B cell (primary cell): Measurements from ENCODE around the gene ATG7. TPM values are rescaled to one million over a fixed set of nuclear protein-coding genes. Genes with fewer than 3 reads are reported as not detected.

Experiments used
- ATAC-seq: fragments of 200-7000 bp; cut with Tn5 transposase; one replicate; pipeline ENCODE4 v1.10.0; 2021; ENCODE audit warnings: low read depth, mild to moderate bottlenecking, moderate number of reproducible peaks, moderate library complexity
- CTCF ChIA-PET: fragments of 350-600 bp; sonication (Branson Sonifier 250); formaldehyde crosslinking; loops from one replicate; lab custom pipeline; 2021; ENCODE audit warnings: antibody characterized with exemption, inconsistent platforms; lab: Charles Lee
- POLR2A ChIA-PET: fragments of 350-600 bp; sonication (Branson Sonifier 250); formaldehyde crosslinking; loops from one replicate; lab custom pipeline; 2021; ENCODE audit warnings: antibody characterized with exemption; lab: Charles Lee
- DNase-seq: peaks from one replicate; pipeline ENCODE4 v3.0.0; 2013
- H2AFZ ChIP-seq: 2 replicates; pipeline ENCODE4 v1.6.1; 2012; ENCODE audit warnings: mild to moderate bottlenecking, low read depth, low read length; ENCODE audit not compliant: insufficient read depth, poor library complexity, severe bottlenecking
- H3K27ac ChIP-seq, 2 donors: 1 replicate in 1 of 2; 2 replicates in 1 of 2; pipeline ENCODE4 v1.5.1; 2012 to 2013; ENCODE audit warnings: low read length in 2 of 2, mild to moderate bottlenecking in 2 of 2, moderate library complexity in 1 of 2
- H3K27me3 ChIP-seq, 4 experiments: fragments of 200-600 bp in 1 of 4; sonication (generic) in 1 of 4; replicated peaks in 1 of 4; 1 replicate in 2 of 4; 2 replicates in 2 of 4; pipeline versions ENCODE4 v1.6.1 to v1.7.0; 2013 to 2016; ENCODE audit warnings: low read length in 3 of 4, mild to moderate bottlenecking in 2 of 4, mixed read lengths in 1 of 4, moderate library complexity in 1 of 4; ENCODE audit not compliant: insufficient read depth in 4 of 4, control insufficient read depth in 3 of 4; ENCODE audit errors: control extremely low read depth in 1 of 4
- H3K36me3 ChIP-seq, 2 experiments: replicated peaks in 1 of 2; 1 replicate in 1 of 2; 2 replicates in 1 of 2; pipeline versions ENCODE4 v1.6.1 to v1.7.1; 2013; ENCODE audit warnings: low read length in 1 of 2; ENCODE audit not compliant: insufficient read depth in 2 of 2, control insufficient read depth in 1 of 2; ENCODE audit errors: control extremely low read depth in 1 of 2, extremely low read depth in 1 of 2
- H3K4me1 ChIP-seq, 2 donors: fragments of 200-600 bp in 1 of 2; sonication (generic) in 1 of 2; 1 replicate in 1 of 2; 2 replicates in 1 of 2; pipeline versions ENCODE4 v1.5.1 to v1.6.1; 2013 to 2017; ENCODE audit warnings: low read length in 2 of 2; ENCODE audit not compliant: control insufficient read depth in 2 of 2, insufficient read depth in 2 of 2
- H3K4me2 ChIP-seq: replicated peaks from 2 replicates; pipeline ENCODE3; 2012; ENCODE audit warnings: mild to moderate bottlenecking, low read depth, low read length; ENCODE audit not compliant: poor library complexity, severe bottlenecking
- H3K4me3 ChIP-seq, 5 experiments: fragments of 200-600 bp in 1 of 5; sonication (generic) in 1 of 5; 1 replicate in 3 of 5; 2 replicates in 2 of 5; pipeline versions ENCODE4 v1.5.1 to v1.7.0; 2011 to 2016; ENCODE audit warnings: low read length in 4 of 5, mild to moderate bottlenecking in 4 of 5, low read depth in 2 of 5, control low read depth in 1 of 5, moderate library complexity in 1 of 5; ENCODE audit not compliant: insufficient read depth in 1 of 5; ENCODE audit errors: control extremely low read depth in 1 of 5, extremely low read depth in 1 of 5
- H3K79me2 ChIP-seq: fragments of 200-600 bp; sonication (generic); one replicate; pipeline ENCODE4 v1.6.0; 2016; ENCODE audit warnings: low read length; ENCODE audit not compliant: control insufficient read depth, insufficient read depth
- H3K9ac ChIP-seq: fragments of 200-600 bp; sonication (generic); 2 replicates; pipeline ENCODE4 v1.6.1; 2017; ENCODE audit warnings: mild to moderate bottlenecking, low read length, moderate library complexity
- H3K9me3 ChIP-seq, 3 donors: one replicate each; pipeline versions ENCODE4 v1.6.1 to v1.7.1; 2013; ENCODE audit warnings: low read length in 2 of 3; ENCODE audit not compliant: control insufficient read depth in 2 of 3, insufficient read depth in 1 of 3; ENCODE audit errors: control extremely low read depth in 1 of 3
- H4K20me1 ChIP-seq: 2 replicates; pipeline ENCODE4 v1.6.0; 2012; ENCODE audit warnings: mild to moderate bottlenecking, low read length; ENCODE audit not compliant: insufficient read depth, control insufficient read depth, poor library complexity, severe bottlenecking
- H3K27ac Mint-ChIP-seq: one replicate; pipeline ENCODE4 v1.8.0; 2021; ENCODE audit warnings: mixed read lengths
- H3K27me3 Mint-ChIP-seq: one replicate; pipeline ENCODE4 v1.8.0; 2021; ENCODE audit warnings: mixed read lengths
- H3K4me1 Mint-ChIP-seq: one replicate; pipeline ENCODE4 v1.8.0; 2021; ENCODE audit warnings: mixed read lengths
- H3K4me3 Mint-ChIP-seq: one replicate; pipeline ENCODE4 v1.8.0; 2021; ENCODE audit warnings: mixed read lengths
- H3K9me3 Mint-ChIP-seq: one replicate; pipeline ENCODE4 v1.8.0; 2022; ENCODE audit warnings: mixed read lengths; ENCODE audit not compliant: insufficient read depth
- EZH2 ChIP-seq: IDR thresholded peaks from 2 replicates; pipeline ENCODE4 v1.6.1; 2012; ENCODE audit warnings: borderline replicate concordance, low read depth, mild to moderate bottlenecking, moderate library complexity, low read length; ENCODE audit not compliant: insufficient read depth, poor library complexity, severe bottlenecking
- WGBS: methylation state at CpG from one replicate; pipeline ENCODE4 v1.1.5; 2013; ENCODE audit warnings: missing lambda C conversion rate; ENCODE audit not compliant: insufficient coverage; 5-methylcytosine and 5-hydroxymethylcytosine counted together
- intact Hi-C: fragments of 100-400 bp; cut with micrococcal nuclease; formaldehyde crosslinking; loops from one replicate; pipeline ENCODE4 v1.10.0; 2022
- polyA plus RNA-seq: library from polyadenylated mRNA; depleted of rRNA; stranded (reverse); fragments of >200 nt; gene quantifications from 2 replicates; pipeline ENCODE4 v1.2.3, GENCODE V29; 2012
- total RNA-seq, 2 donors: library from RNA; stranded (reverse); fragments of 120-200 nt in 1 of 2; gene quantifications; 1 replicate in 1 of 2; 2 replicates in 1 of 2; pipeline versions ENCODE4 v1.2.3 to v1.2.4, GENCODE V29; 2013 to 2022
- TF ChIP-seq, protein P1 (sequence below): fragments of 200-600 bp; IDR thresholded peaks from one replicate; pipeline ENCODE4 v1.8.0; 2022; ENCODE audit warnings: antibody characterized with exemption, mild to moderate bottlenecking

The ATG7 gene
- total and polyA plus RNA-seq, 2 donors (not counting 1 experiment from before 2014, with no cell fraction given), result 13.9 to 66.4 TPM

DNA sequence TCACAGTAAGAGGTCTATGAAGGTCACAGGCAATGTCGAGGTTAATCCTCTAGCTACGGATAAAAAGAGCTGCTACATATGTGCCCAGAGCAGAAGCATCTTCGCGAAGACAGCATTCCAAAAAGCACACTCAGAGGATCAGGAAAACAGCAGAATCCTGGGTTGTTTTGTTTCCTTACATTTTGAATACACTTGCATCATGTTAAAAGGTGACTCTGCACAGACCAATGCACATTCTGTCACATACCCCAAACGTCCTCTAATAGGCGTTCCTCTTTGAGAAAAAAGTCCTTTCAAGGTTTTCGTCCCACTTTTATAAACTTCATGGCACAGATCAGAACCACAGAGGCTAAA lies 318.8 kb downstream of the ATG7 start:
- Histone ChIP-seq H3K9me3 (no peaks in the 10 kb centered on the region), H3K4me2 (no peak overlapping the region), H3K9ac (no peak overlapping the region), H3K4me3 (no peak overlapping the region), H3K27ac (no peak overlapping the region), H4K20me1 (peaks cover 54% of the 10 kb centered on the region), H2AFZ (no peak overlapping the region), H3K36me3 (peaks cover 0 to 10% of the 10 kb centered on the region in 2 experiments), H3K27me3 (no peaks in the 10 kb centered on the region), H3K79me2 (peaks cover 90% of the 10 kb centered on the region), H3K4me1 (no peaks in the 10 kb centered on the region)
- H3K27me3 Mint-ChIP-seq, result no peaks in the 10 kb centered on the region
- intact Hi-C loops, result no loop called here
- no peak for TF ChIP-seq EZH2
- TF ChIP-seq, protein P1, sequence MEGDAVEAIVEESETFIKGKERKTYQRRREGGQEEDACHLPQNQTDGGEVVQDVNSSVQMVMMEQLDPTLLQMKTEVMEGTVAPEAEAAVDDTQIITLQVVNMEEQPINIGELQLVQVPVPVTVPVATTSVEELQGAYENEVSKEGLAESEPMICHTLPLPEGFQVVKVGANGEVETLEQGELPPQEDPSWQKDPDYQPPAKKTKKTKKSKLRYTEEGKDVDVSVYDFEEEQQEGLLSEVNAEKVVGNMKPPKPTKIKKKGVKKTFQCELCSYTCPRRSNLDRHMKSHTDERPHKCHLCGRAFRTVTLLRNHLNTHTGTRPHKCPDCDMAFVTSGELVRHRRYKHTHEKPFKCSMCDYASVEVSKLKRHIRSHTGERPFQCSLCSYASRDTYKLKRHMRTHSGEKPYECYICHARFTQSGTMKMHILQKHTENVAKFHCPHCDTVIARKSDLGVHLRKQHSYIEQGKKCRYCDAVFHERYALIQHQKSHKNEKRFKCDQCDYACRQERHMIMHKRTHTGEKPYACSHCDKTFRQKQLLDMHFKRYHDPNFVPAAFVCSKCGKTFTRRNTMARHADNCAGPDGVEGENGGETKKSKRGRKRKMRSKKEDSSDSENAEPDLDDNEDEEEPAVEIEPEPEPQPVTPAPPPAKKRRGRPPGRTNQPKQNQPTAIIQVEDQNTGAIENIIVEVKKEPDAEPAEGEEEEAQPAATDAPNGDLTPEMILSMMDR, result no peak
- no peak overlapping the region for H3K4me3 Mint-ChIP-seq
- H3K27ac Mint-ChIP-seq, result no peak overlapping the region
- no peak for ATAC-seq
- WGBS, result 92% methylated on average over 7 of the region's 7 CpGs
- ChIA-PET POLR2A (no interaction called here), CTCF (interaction anchor here (0.7 kb wide), 1 partner anchor 186 kb away, joined by 4 read pairs; no protein-coding TSS in a partner anchor)
- H3K9me3 Mint-ChIP-seq, result no peaks in the 10 kb centered on the region
- peaks cover 12% of the 10 kb centered on the region for H3K4me1 Mint-ChIP-seq
- DNase-seq, result no peak

DNA sequence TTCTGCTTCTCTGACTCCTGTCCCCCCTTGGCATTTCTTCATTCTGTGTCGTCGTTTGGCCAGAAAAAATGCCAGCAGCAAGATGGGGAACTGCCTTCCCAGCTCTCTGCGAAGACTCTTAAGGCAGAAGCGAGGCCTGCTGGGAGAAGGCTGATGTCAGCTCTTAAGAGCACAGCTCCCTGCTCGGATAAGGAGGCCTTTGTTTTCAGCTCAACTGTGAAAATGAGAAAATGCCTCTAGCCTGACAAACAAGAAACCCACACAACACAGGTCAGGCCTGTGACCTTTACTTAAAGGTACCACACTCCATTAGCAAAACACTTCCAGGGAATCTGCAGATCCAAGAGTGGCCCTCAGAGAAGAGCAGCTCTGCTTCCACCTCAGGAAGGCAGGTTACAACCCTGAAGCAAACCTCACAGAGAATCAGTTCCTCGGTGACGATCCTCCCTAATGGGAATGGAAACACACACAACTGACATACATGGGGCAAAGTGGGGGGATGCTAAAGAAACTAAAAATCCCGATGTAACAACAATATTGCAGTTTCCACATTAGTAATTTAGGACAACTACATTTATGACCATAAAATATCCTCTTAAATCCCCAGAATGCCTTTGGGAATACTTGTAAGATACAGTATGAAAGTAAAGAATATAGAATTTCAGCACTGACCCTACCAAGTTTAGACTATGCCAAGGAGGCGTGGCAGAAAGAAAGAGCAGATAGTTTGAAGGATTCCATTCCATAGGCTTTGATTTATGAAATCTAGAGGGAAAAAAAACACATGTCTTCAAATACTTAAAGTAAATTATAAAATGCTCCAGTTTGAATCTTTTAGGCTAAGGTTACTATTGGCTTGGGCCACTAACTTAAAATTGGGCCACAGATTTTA lies 319.4 kb downstream of the ATG7 start:
- ChIA-PET POLR2A (no interaction called here), CTCF (no interaction called here)
- DNase-seq (no peak), ATAC-seq (no peak)
- intact Hi-C loops, result no loop called here
- Histone ChIP-seq H3K9ac (no peak overlapping the region), H4K20me1 (peaks cover 54% of the 10 kb centered on the region), H3K9me3 (no peaks in the 10 kb centered on the region), H3K4me1 (no peaks in the 10 kb centered on the region), H3K27ac (no peak overlapping the region), H3K79me2 (peaks cover 89% of the 10 kb centered on the region), H3K4me2 (no peak overlapping the region), H3K4me3 (no peak overlapping the region), H3K27me3 (no peaks in the 10 kb centered on the region), H2AFZ (no peak overlapping the region), H3K36me3 (peaks cover 0 to 7% of the 10 kb centered on the region in 2 experiments)
- H3K27me3 Mint-ChIP-seq, result no peaks in the 10 kb centered on the region
- TF ChIP-seq, protein P1, result no peak
- TF ChIP-seq EZH2, result no peak
- 76% methylated on average over 5 of the region's 9 CpGs for WGBS
- H3K4me3 Mint-ChIP-seq, result no peak overlapping the region
- no peak overlapping the region for H3K27ac Mint-ChIP-seq
- H3K4me1 Mint-ChIP-seq, result peaks cover 12% of the 10 kb centered on the region
- H3K9me3 Mint-ChIP-seq, result no peaks in the 10 kb centered on the region
